GM12878 (cell line): ENCODE data around the gene CCND2. TPM values are rescaled to one million over a fixed set of nuclear protein-coding genes. Genes with fewer than 3 reads are reported as not detected.
A peak's percentile ranks its signal among the peaks of the same experiment; 100 is the strongest.

Experiments
- ATAC-seq: fragments of 200-7000 bp; cut with Tn5 transposase; 3 replicates; pipeline ENCODE4 v1.9.1; 2020; ENCODE audit warnings: mild to moderate bottlenecking, moderate library complexity
- BruUV-seq: library from RNA; stranded (reverse); fragments of 400-500 nt; replicated peaks from 2 replicates; lab custom pipeline; 2021; lab: Mats Ljungman, UMichigan
- CTCF ChIA-PET: fragments of 300-600 bp; sonication (Branson Sonifier 250); formaldehyde crosslinking; extraction: SDS; loops from one replicate; lab custom pipeline; 2021; ENCODE audit warnings: inconsistent platforms; lab: Yijun Ruan, JAX
- POLR2A ChIA-PET: fragments of 350-600 bp; formaldehyde crosslinking; extraction: SDS; loops from one replicate; lab custom pipeline; 2021; ENCODE audit warnings: inconsistent platforms; lab: Charles Lee
- RAD21 ChIA-PET: fragments of 300-600 bp; sonication (Branson Sonifier 250); formaldehyde crosslinking; loops from one replicate; lab custom pipeline; 2023; ENCODE audit warnings: antibody characterized with exemption; ENCODE audit not compliant: unreplicated experiment; lab: Charles Lee
- SMC1A ChIA-PET: fragments of 300-600 bp; sonication (Branson Sonifier 250); formaldehyde crosslinking; loops from one replicate; lab custom pipeline; 2023; ENCODE audit not compliant: unreplicated experiment, uncharacterized antibody; lab: Charles Lee
- DNase-seq: peaks from one replicate; pipeline ENCODE4 v3.0.0-alpha.2; 2011; ENCODE audit warnings: low read depth, low spot score
- FAIRE-seq: peaks from 3 replicates; lab custom pipeline; 2011; peaks lifted over from hg19 to GRCh38; lab: Jason Lieb, UNC
- H2AFZ ChIP-seq: 2 replicates; pipeline ENCODE4 v1.6.0; 2011; ENCODE audit warnings: low read depth, low read length, control low read depth; ENCODE audit not compliant: control insufficient read depth
- H3K27ac ChIP-seq: 2 replicates; pipeline ENCODE4 v1.5.1; 2011; ENCODE audit warnings: control low read depth; ENCODE audit not compliant: control insufficient read depth, insufficient read depth
- H3K27me3 ChIP-seq, 2 experiments: replicated peaks in 1 of 2; 2 replicates each; pipeline versions ENCODE4 v1.6.0 to v1.6.1; 2011; ENCODE audit warnings: low read length in 1 of 2; ENCODE audit not compliant: control insufficient read depth in 2 of 2, insufficient read depth in 2 of 2
- H3K36me3 ChIP-seq, 2 experiments: 2 replicates each; pipeline ENCODE4 v1.5.1; 2011; ENCODE audit warnings: low read length in 1 of 2; ENCODE audit not compliant: control insufficient read depth in 2 of 2, insufficient read depth in 2 of 2
- H3K4me1 ChIP-seq: 2 replicates; pipeline ENCODE4 v1.6.1; 2011; ENCODE audit warnings: mild to moderate bottlenecking, low read length, moderate library complexity, mixed read lengths; ENCODE audit not compliant: control insufficient read depth, insufficient read depth
- H3K4me2 ChIP-seq: 2 replicates; pipeline ENCODE4 v1.6.0; 2011; ENCODE audit warnings: control low read depth; ENCODE audit not compliant: control insufficient read depth, insufficient read depth
- H3K4me3 ChIP-seq: fragments of 200-600 bp; sonication (generic); 2 replicates; pipeline ENCODE4 v1.5.1; 2016
- H3K79me2 ChIP-seq: 2 replicates; pipeline ENCODE4 v1.6.0; 2011; ENCODE audit warnings: low read length; ENCODE audit not compliant: control insufficient read depth, insufficient read depth
- H3K9ac ChIP-seq: 2 replicates; pipeline ENCODE4 v1.8.0; 2011; ENCODE audit warnings: low read length, control low read depth, mixed read lengths; ENCODE audit not compliant: control insufficient read depth, insufficient read depth
- H3K9me3 ChIP-seq: replicated peaks from 3 replicates; pipeline ENCODE4 v1.5.1; 2011; ENCODE audit warnings: mild to moderate bottlenecking, low read length; ENCODE audit not compliant: control insufficient read depth, insufficient read depth
- H4K20me1 ChIP-seq: 2 replicates; pipeline ENCODE4 v1.6.0; 2011; ENCODE audit not compliant: control insufficient read depth, insufficient read depth
- MLLT1 ChIP-seq: fragments of 450-650 bp; IDR thresholded peaks from 2 replicates; pipeline ENCODE4 v1.6.1; 2016; ENCODE audit warnings: mild to moderate bottlenecking
- POLR2AphosphoS5 ChIP-seq: IDR thresholded peaks from 2 replicates; pipeline ENCODE4 v1.6.1; 2011; ENCODE audit warnings: mild to moderate bottlenecking, low read length, inconsistent platforms
- ZNF217 ChIP-seq: fragments of 450-650 bp; IDR thresholded peaks from 2 replicates; pipeline ENCODE4 v1.6.1; 2017; ENCODE audit warnings: antibody characterized with exemption, mild to moderate bottlenecking
- WGBS: methylation state at CpG from one replicate; pipeline ENCODE4 v1.1.6; 2016; ENCODE audit warnings: low lambda C conversion rate; ENCODE audit not compliant: insufficient replicate concordance, insufficient coverage; ENCODE audit errors: missing lambda C conversion rate; 5-methylcytosine and 5-hydroxymethylcytosine counted together
- in situ Hi-C: fragments of 300-500 bp; cut with MboI; formaldehyde crosslinking; loops from 9 replicates; pipeline ENCODE4 v1.14.3; 2018; ENCODE audit warnings: mixed read lengths
- intact Hi-C: fragments of 100-400 bp; cut with micrococcal nuclease; formaldehyde crosslinking; loops from one replicate; pipeline ENCODE4 v1.14.2; 2022; ENCODE audit not compliant: unreplicated experiment
- polyA plus RNA-seq, 11 experiments: library from polyadenylated mRNA; depleted of rRNA in 4 of 11; unstranded in 6 of 11; stranded (reverse) in 5 of 11; fragments of >200 nt; fragmentation: Nextera tagmentation in 4 of 11; fragmentation: Illumina TruSeq in 1 of 11; extraction: Ambion mirVana in 4 of 11; extraction: Trizol in 1 of 11; gene quantifications; 1 replicate in 1 of 11; 2 replicates in 10 of 11; pipeline versions ENCODE4 v1.2.1 to v1.2.3, GENCODE V29; 2011 to 2016; ENCODE audit warnings: inconsistent platforms in 2 of 11, missing spikeins in 2 of 11, low read depth in 1 of 11
- total RNA-seq, 4 experiments: library from RNA; depleted of rRNA in 3 of 4; stranded (reverse); fragments of >200 nt in 3 of 4; fragmentation: Illumina TruSeq in 1 of 4; extraction: Trizol in 1 of 4; gene quantifications; 2 replicates each; pipeline versions ENCODE4 v1.2.1 to v1.2.3, GENCODE V29; 2013 to 2021
- TF ChIP-seq, protein P1 (sequence below), 3 experiments: IDR thresholded peaks in 2 of 3; conservative IDR thresholded peaks in 1 of 3; 2 replicates each; pipeline ENCODE4 v1.5.1; 2011; ENCODE audit warnings: low read depth in 3 of 3, low read length in 3 of 3, mild to moderate bottlenecking in 3 of 3, control low read depth in 2 of 3, moderate library complexity in 2 of 3, inconsistent platforms in 1 of 3, mixed read lengths in 1 of 3; ENCODE audit not compliant: control insufficient read depth in 2 of 3, insufficient read depth in 1 of 3; ENCODE audit errors: extremely low read depth in 1 of 3

The CCND2 gene
- total and polyA plus RNA-seq, 10 of the 15 experiments (the other 5 are each of a cell fraction or from before 2014, with no cell fraction given): 30.1 to 263 (median 152) TPM

DNA sequence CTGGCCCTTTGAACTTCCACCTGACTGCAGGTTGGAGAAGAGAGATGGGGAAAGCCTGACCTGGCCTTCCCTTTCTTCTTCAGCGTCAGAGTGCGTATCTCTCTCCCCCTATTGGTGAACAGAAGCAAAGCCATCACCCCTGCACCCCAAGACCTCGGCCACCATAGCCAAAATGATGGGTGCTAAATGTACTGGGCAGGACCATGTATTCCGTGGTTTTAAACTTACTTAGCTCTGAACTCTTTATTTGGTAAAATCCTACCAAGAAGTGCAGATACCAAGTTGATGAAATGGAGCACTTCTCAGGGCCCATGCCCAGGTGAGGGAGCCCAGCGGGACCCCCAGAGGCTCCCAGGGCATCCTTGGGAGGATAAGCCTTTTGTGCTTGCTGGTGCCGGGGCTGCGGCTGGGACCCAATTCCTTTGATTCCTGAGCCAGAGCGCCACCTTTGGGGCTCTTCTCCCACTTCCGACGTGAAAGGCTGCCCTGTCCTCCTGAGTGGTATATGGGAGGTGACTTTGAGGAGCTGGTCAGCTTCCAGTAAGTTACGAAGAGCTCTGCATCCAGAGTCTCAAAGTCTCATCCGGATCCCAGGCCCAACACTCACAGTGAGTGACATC lies 9.4 kb downstream of the CCND2 start:
- WGBS: 95% methylated on average over 12 of the region's 12 CpGs
- no peak overlapping the region for H3K4me3 ChIP-seq
- in situ Hi-C loops: no loop called here
- FAIRE-seq (no peak), DNase-seq (no peak), ATAC-seq (peak; percentile 8; the same call in 2 of the 3 replicates)
- ChIA-PET POLR2A (no interaction called here), RAD21 (interaction anchor here (0.6 kb wide), 1 partner anchor 11 kb away, joined by 3 read pairs; no protein-coding TSS in a partner anchor), CTCF (interaction anchor here (0.8 to 3.6 kb wide), 5 partner anchors 21 to 397 kb away, joined by 3 to 13 read pairs (median 4); no protein-coding TSS in a partner anchor), SMC1A (interaction anchor here (1.1 to 1.5 kb wide), 2 partner anchors 15 to 175 kb away, joined by 4 read pairs; no protein-coding TSS in a partner anchor)
- no peak overlapping the region for H3K27ac ChIP-seq
- no TSS peak for BruUV-seq
- H3K27me3 ChIP-seq: no peaks in the 10 kb centered on the region
- H3K4me2 ChIP-seq: peak overlapping the region; percentile 38; the same call in 1 of the 2 replicates
- H4K20me1 ChIP-seq: peaks cover 35% of the 10 kb centered on the region
- intact Hi-C loops: no loop called here
- H2AFZ ChIP-seq: no peak overlapping the region
- TF ChIP-seq MLLT1 (no peak), ZNF217 (no peak), POLR2AphosphoS5 (peak; percentile 4; the same call in 1 of the 2 replicates)
- TF ChIP-seq, protein P1, sequence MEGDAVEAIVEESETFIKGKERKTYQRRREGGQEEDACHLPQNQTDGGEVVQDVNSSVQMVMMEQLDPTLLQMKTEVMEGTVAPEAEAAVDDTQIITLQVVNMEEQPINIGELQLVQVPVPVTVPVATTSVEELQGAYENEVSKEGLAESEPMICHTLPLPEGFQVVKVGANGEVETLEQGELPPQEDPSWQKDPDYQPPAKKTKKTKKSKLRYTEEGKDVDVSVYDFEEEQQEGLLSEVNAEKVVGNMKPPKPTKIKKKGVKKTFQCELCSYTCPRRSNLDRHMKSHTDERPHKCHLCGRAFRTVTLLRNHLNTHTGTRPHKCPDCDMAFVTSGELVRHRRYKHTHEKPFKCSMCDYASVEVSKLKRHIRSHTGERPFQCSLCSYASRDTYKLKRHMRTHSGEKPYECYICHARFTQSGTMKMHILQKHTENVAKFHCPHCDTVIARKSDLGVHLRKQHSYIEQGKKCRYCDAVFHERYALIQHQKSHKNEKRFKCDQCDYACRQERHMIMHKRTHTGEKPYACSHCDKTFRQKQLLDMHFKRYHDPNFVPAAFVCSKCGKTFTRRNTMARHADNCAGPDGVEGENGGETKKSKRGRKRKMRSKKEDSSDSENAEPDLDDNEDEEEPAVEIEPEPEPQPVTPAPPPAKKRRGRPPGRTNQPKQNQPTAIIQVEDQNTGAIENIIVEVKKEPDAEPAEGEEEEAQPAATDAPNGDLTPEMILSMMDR (IDR thresholded peaks at IDR 0.05 in 2 of 3, conservative IDR thresholded peaks at IDR 0.05 in 1 of 3; ENCODE audit: control insufficient read depth in 2 of 3, extremely low read depth in 1 of 3, insufficient read depth in 1 of 3, low read depth in 3 of 3, low read length in 3 of 3): peak; percentile 3 to 24 (median 18); a peak in 2 of 6 replicates
- H3K9me3 ChIP-seq: no peaks in the 10 kb centered on the region
- H3K4me1 ChIP-seq: peaks cover 22% of the 10 kb centered on the region
- H3K79me2 ChIP-seq: peaks cover 87% of the 10 kb centered on the region
- H3K36me3 ChIP-seq: peaks cover 64 to 71% of the 10 kb centered on the region in 2 experiments
- H3K9ac ChIP-seq: no peak overlapping the region
